ENCODE measurements around the gene SUPT3H.
A peak's percentile ranks its signal among the peaks of the same experiment; 100 is the strongest.
"Not testable (repeated sequence)": the region's sequence is repeated elsewhere in the genome, so short reads cannot be mapped to it uniquely, and the experiment has no call there.

Gene SUPT3H

GRCh38 chr6:45104429-45104828, 273.3 kb downstream of the SUPT3H start:
- DNase-seq: peak; percentile 23

DNA sequence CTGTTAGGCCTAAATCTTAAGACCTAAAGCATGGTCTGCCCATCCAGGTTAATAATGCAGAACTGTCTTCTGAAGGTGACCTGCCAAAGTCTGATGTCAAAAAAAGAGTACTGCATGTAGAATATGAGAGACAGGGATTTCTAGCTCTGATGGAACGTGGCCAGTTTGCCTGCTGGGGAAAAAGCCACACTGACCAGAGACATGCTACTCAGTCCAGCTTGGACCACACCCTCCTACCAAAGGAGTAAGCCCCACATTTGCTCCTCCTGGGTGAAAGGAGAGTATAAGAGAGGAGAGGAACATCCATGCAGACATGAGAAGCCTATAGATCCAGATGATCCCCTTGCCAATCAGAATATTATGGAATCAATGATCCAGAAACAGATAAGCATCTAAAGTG, 279.5 kb downstream of the SUPT3H start:
- no peak for DNase-seq

- no peak for DNase-seq
Measured at GRCh38 chr6:45094831-45095230, 282.9 kb downstream of the SUPT3H start.

- DNase-seq: no peak
Measured at GRCh38 chr6:45092135-45092534, 285.6 kb downstream of the SUPT3H start.

GRCh38 chr6:45086360-45087084, 291.2 kb downstream of the SUPT3H start:
- no peak for DNase-seq

DNA sequence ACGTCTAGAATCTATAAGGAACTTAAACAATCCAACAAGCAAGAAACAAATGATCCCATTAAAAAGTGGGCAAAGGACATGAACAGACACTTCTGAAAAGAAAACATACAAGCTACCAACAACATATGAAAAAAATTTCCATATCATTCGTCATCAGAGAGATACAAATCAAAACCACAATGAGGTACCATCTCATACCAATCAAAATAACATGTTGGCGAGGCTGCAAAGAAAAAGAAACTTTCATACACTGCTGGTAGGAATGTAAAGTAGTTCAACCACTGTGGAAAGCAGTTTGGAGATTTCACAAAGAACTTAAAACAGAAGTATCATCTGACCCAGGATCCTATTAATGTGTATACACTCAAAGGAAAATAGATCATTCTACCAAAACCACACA, 293.5 kb downstream of the SUPT3H start:
- no peak for DNase-seq

DNA sequence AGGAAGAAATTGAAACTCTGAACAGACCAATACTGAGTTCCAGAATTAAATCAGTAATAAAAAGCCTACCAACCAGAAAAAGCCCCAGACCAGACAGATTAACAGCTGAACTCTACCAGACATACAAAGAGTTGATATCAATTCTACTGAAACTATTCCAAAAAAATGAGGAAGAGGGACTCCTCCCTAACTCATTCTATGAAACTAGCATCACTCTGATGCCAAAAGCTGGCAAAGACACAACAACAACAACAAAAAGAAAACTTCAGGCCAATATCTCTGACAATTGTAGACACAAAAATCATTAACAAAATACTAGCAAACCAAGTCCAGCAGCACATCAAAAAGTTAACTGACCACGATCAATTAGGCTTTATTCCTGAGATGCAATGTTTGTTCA, 295.6 kb downstream of the SUPT3H start:
- no peak for DNase-seq

GRCh38 chr6:45081634-45082033, 296.1 kb downstream of the SUPT3H start:
- DNase-seq: no peak

- no peak for DNase-seq
Measured at GRCh38 chr6:45078432-45078831, 299.3 kb downstream of the SUPT3H start.

DNA sequence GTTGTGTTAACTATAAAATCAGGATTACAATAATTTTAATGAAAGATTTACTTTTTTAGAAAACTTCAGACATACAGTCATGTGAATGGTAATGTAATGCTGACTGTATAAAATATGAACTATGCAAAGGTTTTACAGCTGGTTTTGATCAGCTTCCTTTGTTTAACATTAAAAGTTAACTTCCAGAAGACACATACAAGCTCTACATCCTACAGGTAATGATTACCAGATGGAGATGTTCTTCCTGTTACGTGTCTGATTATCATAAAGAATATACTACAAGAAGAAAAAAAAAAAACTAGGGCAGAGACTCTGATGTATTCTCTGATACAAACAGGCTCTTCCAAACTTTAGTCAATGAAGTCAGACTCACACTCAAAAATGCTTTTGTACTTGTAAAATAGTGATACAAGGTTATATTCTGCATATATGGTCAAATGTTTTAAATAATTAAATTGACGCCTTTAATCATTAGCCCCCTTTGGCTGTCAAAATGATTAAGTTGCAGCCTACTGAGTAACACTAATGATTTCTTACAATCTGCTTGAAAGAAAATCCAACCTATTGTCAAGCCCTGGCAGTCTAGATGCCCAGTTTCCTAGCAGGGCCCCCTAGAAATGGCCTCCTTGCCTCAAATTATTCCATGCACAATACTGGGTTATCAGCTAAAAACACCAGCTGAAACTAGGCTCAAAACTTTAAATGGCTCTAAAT, 301.4 kb downstream of the SUPT3H start:
- no peak for DNase-seq

DNA sequence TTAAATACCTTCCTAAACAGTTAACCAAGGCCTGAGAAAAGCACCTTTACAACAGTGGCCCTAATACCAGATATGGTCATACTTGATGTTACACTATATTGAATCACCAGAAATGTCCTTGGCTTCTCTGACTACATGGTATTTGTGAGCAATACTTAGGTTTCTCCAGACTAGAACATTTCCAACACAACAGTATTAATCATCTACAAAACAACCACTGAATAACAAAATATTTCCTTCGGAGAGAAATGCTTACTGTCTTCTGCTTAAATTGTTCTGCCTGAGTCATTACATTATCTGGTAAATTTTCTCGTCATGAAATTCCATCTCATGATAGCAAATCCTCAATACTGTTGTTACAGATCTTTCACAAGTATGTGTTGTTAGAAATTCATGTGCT, 302.5 kb downstream of the SUPT3H start:
- no peak for DNase-seq

- DNase-seq: peak; percentile 27
Measured at GRCh38 chr6:45074439-45074838, 303.3 kb downstream of the SUPT3H start.

DNA sequence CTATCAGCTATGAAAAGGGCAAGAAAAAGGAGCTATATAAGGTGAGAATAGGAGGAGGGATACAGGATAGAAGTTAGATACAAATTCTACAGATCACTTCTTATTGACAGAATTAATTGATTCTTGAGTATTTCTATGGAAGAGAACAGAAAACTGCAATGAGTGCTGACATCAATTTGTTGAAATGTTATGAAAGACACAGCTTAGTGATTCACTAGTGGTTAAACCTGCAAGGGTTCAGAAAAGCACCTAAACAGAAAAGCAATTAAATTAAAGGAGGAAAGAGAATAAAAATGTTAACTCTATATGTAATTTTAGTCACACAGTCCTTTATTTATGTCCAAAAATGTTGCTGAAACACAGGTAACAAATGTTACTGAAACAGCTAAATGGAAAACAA, 304.0 kb downstream of the SUPT3H start:
- DNase-seq: no peak

DNA sequence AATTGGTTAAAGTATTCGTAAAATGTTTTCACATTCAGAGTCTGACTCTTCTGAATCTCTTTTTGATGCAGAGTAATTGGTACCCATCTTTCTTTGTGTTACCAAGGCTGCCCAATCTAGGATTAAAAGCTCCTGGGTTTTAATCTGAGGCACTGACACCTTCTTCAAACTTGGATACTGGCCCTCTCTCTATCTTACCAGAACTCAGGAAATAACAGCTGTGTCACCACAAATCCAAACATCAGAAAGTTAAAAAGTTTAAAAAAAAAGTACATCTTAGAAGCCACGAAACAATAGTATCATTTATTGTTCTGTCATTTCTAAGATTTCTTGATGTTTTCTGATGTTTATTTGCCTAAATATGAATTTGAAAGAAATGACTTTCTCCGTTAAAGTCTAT, 305.1 kb downstream of the SUPT3H start:
- DNase-seq: peak; percentile 43

- DNase-seq: peak; percentile 78
Measured at GRCh38 chr6:45072016-45072415, 305.7 kb downstream of the SUPT3H start.

DNA sequence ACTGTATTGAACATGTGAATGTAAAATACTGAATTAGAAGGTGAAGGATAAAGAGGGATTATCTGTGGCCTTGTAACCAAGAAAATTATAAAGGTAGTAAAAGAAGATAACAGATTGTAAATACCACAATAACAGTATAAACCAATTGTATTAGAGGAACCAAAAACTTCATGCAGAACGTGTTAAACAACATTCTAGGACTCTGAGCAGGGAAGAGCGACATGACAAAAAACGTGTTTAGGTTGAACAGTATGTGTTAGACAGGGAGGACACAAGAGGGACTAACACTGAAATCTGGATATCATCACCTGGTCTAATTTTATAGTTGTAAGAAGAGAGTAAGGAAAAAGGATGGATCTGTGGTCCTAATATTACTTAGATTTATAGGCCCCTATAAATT, 308.6 kb downstream of the SUPT3H start:
- DNase-seq: no peak

GRCh38 chr6:45067446-45067845, 310.3 kb downstream of the SUPT3H start:
- DNase-seq: not testable (repeated sequence)

GRCh38 chr6:45062659-45063058, 315.1 kb downstream of the SUPT3H start:
- DNase-seq: not testable (repeated sequence)

DNA sequence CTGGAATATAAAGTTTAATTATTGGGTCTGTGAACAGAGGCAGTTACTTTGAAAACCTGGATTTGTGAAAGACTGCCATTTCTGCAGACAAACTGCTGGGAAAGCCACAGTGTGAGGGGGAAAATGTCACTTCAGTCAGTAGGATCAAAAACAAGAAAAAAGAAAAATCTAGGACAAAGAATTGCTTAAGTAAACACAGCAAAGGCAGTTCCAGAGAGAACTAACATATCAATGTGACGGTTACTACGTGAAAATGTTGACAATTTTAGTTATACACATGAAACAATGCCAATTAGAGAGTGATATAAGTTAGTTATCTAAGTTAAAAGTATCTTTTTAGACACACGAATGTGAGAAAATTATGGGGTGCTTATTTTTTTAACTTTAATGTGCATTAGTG, 320.0 kb downstream of the SUPT3H start:
- DNase-seq: no peak

- DNase-seq: peak; percentile 87
Measured at GRCh38 chr6:45054610-45055009, 323.1 kb downstream of the SUPT3H start.

DNA sequence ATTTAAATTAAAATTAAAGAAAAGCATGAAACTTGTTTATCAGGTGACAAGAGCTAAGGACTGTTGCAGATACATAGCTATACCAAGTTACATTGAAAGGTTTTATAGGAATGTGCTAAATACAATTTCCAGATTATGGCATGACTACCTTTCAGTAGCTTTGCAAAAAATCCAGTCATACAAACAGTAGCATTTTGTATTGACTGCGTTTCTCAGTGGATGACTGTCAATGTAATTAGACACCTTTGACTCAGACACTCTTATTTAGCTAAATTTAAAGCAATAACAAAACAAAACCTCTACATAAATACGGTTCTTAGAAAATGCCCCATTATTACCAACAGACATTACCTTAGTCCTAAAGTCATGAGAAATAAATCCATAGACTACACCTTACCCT, 325.4 kb downstream of the SUPT3H start:
- no peak for DNase-seq

GRCh38 chr6:45049188-45049843, 328.4 kb downstream of the SUPT3H start:
- DNase-seq: peak; percentile 90

DNA sequence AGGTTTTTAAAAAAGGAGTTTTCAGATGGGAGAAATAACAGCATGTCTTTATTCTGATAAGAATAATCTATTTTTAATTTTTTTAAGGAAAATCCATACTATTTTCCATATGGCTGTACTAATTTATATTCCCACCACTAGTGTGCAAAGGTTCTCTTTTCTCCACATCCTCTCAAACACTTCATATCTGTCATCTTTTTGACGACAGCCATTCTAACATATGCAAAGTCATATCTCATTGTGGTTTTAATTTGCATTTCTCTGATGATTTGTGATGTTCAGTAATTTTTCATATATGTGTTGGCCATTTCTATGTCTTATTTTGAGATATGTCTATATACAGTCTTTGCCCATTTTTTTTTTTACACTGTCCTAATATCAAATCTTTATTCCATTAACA, 330.2 kb downstream of the SUPT3H start:
- DNase-seq: peak; percentile 62

DNA sequence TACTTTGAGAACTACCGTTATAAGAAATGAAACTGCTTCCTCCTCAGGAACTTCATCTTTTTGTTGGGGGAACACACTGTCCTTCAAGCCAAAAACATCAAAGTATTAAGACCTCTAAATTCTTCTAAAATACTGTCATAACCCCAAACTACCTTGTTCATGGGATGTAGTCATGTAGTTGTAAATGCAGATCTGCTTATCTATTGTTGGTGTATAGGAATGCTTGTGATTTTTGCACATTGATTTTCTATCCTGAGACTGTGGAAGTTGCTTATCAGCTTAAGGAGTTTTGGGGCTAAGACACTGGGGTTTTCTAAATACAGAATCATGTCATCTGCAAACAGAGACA, 332.5 kb downstream of the SUPT3H start:
- peak; percentile 43 for DNase-seq
